Esophagus (tissue), 2 donors: ENCODE measurements around the gene ECSIT. TPM values are rescaled to one million over a fixed set of nuclear protein-coding genes. Genes with fewer than 3 reads are reported as not detected.
A peak's percentile ranks its signal among the peaks of the same experiment; 100 is the strongest.

Experiments
- H3K27ac ChIP-seq, 2 donors: one replicate each; pipeline ENCODE4 v1.5.1; 2013; ENCODE audit warnings: low read depth in 2 of 2, mild to moderate bottlenecking in 2 of 2, inconsistent platforms in 1 of 2, low read length in 1 of 2, moderate library complexity in 1 of 2
- H3K27me3 ChIP-seq, 2 donors: one replicate each; pipeline ENCODE4 v1.6.1; 2013; ENCODE audit warnings: low read length in 2 of 2, control low read depth in 1 of 2, mild to moderate bottlenecking in 1 of 2; ENCODE audit not compliant: insufficient read depth in 2 of 2, control insufficient read depth in 1 of 2
- H3K36me3 ChIP-seq, 2 donors: one replicate each; pipeline ENCODE4 v1.6.1; 2013; ENCODE audit warnings: low read length in 1 of 2; ENCODE audit not compliant: control insufficient read depth in 2 of 2, insufficient read depth in 2 of 2
- H3K4me1 ChIP-seq, 2 donors: one replicate each; pipeline ENCODE4 v1.6.1; 2013; ENCODE audit warnings: low read length in 1 of 2; ENCODE audit not compliant: control insufficient read depth in 2 of 2, insufficient read depth in 2 of 2
- H3K4me3 ChIP-seq, 2 donors: one replicate each; pipeline ENCODE4 v1.5.1; 2013; ENCODE audit warnings: low read length in 2 of 2, mild to moderate bottlenecking in 2 of 2, low read depth in 1 of 2, moderate library complexity in 1 of 2
- H3K9me3 ChIP-seq, 2 donors: one replicate each; pipeline ENCODE4 v1.6.1; 2013; ENCODE audit warnings: mild to moderate bottlenecking in 2 of 2, low read depth in 1 of 2, low read length in 1 of 2, moderate library complexity in 1 of 2; ENCODE audit not compliant: control insufficient read depth in 2 of 2, insufficient read depth in 1 of 2
- WGBS, 2 donors: extraction: QIAGEN DNeasy Blood & Tissue Kit; methylation state at CpG; one replicate each; pipeline ENCODE4 v1.1.7; 2013; 5-methylcytosine and 5-hydroxymethylcytosine counted together
- polyA plus RNA-seq, 2 donors: library from polyadenylated mRNA; stranded (reverse); fragments of 200-250 nt; gene quantifications; one replicate each; pipeline ENCODE4 v1.2.3, GENCODE V29; 2013
- donor health status: healthy with polysubstance abuse.
- donor health status: Bipolar disorder and iron deficiency.

ECSIT gene
- polyA plus RNA-seq, 2 donors: 36.3 to 41.2 TPM

DNA sequence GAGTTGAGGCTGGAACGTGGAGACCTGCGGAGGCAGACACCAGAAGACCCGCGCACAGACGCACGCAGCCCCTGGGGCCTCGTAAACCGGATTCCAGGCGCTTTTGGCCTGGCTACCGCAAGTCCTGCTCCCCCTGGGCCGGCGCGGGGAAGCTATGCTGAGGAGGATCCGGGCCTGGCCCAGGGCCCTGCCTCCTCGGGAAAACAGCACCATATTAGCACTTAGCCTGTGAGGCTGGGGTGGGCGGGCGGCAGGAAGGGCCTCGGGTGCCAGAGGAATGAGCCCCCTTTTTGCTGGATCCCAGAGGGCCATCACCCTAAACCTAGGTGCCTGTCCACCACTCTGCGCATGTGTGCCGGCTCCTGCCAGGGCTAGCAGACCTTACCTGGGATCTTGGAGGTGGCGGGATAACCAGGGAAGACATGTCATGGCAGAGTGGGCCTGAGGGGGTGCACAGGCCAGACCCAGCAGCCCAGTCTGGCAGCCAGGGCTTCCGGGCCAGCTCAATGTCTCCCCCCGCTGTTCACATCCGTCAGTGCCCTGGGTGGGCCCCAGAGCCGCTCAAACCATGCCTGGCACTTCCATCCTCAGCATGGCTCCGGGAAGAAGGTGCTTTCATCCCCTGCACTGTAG lies 22.8 kb upstream of the ECSIT start:
- H3K9me3 ChIP-seq: no peaks in the 10 kb centered on the region
- H3K36me3 ChIP-seq: peaks cover 11 to 37% of the 10 kb centered on the region in 2 donors
- H3K27ac ChIP-seq: peak overlapping the region; percentile 57 to 62
- 77 to 85% methylated on average over 26 of the region's 26 CpGs for WGBS, 2 donors
- no peak overlapping the region for H3K4me3 ChIP-seq
- no peaks in the 10 kb centered on the region for H3K4me1 ChIP-seq
- no peaks in the 10 kb centered on the region for H3K27me3 ChIP-seq

DNA sequence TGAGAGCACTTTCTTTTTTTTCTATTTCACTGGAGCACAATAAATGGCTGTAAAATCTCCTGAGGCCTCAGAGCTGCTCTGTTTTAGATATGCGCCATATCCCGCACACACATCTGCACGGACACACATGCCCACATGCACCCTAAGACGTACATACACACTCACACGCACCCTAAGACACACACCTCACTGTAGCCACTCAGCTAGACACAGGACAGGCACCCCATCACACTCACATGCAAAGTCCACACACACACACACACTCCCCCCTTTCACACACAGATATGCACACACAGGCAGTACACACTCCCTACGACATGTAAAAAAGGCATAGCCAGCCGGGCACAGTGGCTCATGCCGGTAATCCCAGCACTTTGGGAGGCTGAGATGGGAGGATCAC lies 21.3 kb upstream of the ECSIT start:
- Histone ChIP-seq H3K36me3 (peaks cover 5 to 29% of the 10 kb centered on the region in 2 donors), H3K4me1 (no peaks in the 10 kb centered on the region), H3K4me3 (no peak overlapping the region), H3K27me3 (no peaks in the 10 kb centered on the region), H3K9me3 (no peaks in the 10 kb centered on the region), H3K27ac (peak overlapping the region in 1 of 2 donors; percentile 14)
- WGBS, 2 donors: 84 to 88% methylated on average over 8 of the region's 8 CpGs

DNA sequence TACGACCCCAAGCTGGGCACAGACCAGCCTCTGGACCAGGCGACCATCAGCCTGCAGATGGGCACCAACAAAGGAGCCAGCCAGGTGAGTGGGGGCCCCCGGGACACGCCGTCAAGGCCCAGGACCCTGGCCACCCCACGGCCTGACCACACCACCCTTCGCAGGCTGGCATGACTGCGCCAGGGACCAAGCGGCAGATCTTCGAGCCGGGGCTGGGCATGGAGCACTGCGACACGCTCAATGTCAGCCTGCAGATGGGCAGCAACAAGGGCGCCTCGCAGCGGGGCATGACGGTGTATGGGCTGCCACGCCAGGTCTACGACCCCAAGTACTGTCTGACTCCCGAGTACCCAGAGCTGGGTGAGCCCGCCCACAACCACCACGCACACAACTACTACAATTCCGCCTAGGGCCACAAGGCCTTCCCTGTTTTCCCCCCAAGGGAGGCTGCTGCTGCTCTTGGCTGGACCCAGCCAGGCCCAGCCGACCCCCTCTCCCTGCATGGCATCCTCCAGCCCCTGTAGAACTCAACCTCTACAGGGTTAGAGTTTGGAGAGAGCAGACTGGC lies 20.5 kb upstream of the ECSIT start:
- Histone ChIP-seq H3K27ac (no peak overlapping the region), H3K4me3 (no peak overlapping the region), H3K9me3 (no peaks in the 10 kb centered on the region), H3K36me3 (peaks cover 5 to 28% of the 10 kb centered on the region in 2 donors), H3K27me3 (no peaks in the 10 kb centered on the region), H3K4me1 (no peaks in the 10 kb centered on the region)
- 90 to 91% methylated on average over 24 of the region's 24 CpGs for WGBS, 2 donors

DNA sequence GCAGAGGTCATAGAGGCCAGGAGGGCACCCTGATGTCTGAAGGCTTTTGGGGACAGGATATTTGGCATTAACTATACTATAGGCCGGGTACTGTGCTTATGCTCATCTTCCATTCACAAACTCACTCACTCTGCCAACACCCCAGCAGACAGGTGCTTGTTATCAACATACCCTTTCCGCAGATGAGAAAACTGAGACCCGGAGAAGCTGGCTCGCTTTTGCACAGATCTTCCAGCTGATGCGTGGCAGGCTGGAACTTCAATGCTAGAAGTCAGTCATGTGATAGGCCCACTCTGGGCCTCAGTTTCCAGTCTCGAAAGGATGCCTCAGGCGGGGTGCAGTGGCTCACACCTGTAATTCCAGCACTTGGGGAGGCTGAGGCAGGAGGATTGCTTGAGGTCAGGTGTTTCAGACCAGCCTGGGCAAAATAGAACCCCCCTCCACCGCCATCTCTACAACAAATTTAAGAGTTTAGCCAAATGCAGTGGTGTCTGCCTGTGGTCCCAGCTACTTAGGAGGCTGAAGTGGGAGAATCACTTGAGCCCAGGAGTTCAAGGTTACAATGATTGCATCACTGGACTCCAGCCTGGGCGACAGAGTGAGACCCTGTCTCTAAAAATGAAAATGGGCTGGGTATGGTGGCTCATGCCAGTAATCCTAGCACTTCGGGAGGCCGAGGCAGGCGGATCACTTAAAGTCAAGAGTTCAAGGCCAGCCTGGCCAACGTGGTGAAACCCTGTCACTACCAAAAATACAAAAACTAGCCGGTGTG lies 19.2 kb upstream of the ECSIT start:
- Histone ChIP-seq H3K9me3 (no peaks in the 10 kb centered on the region), H3K4me1 (no peaks in the 10 kb centered on the region), H3K4me3 (no peak overlapping the region), H3K27ac (no peak overlapping the region), H3K36me3 (peaks cover 0 to 15% of the 10 kb centered on the region in 2 donors), H3K27me3 (no peaks in the 10 kb centered on the region)
- WGBS, 2 donors: 88 to 90% methylated on average over 14 of the region's 14 CpGs

DNA sequence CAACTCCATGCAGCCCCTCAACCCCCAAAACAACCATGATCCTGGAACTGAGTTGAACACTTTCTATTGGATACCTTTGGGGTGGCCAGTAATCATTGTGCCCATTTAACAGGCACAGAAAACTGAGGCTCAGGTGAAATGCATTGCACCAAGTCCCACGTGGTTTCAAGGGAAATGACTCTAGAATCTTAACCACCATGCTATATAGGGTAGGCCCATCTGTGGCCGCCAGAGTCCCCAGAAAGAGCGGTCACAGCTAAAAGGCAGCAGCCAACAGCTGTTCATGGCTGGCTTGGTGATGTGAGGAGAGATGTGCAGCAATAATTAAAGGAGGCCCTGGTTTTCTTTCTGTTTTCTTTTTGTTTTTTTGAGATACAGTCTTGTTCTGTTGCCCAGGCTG lies 12.3 kb upstream of the ECSIT start:
- H3K9me3 ChIP-seq: no peaks in the 10 kb centered on the region
- H3K4me1 ChIP-seq: no peaks in the 10 kb centered on the region
- 59 to 66% methylated on average over 3 of the region's 3 CpGs for WGBS, 2 donors
- peak overlapping the region in 1 of 2 donors; percentile 50 for H3K27ac ChIP-seq
- H3K27me3 ChIP-seq: no peaks in the 10 kb centered on the region
- H3K36me3 ChIP-seq: no peaks in the 10 kb centered on the region
- H3K4me3 ChIP-seq: no peak overlapping the region

DNA sequence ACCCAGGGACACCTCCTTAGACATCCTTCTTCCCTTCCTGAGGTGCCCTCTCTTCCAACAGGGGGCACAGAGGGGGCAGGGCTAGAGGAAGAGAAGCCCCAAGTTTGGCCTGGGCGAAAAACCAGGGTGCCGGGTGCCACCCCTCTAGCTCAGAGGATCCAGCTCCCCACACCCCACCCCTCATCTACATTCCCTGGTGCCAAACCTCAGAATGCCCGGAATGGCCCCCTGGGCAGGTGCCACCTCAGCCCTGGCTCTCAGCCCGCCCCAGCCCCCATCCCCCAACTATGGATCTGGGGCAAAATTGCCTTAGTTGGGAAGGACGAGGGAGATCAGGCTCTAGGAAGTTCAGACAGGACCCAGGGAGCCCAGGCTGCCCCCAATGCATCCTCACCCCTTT lies 11.7 kb upstream of the ECSIT start:
- H3K27me3 ChIP-seq: no peaks in the 10 kb centered on the region
- H3K4me1 ChIP-seq: no peaks in the 10 kb centered on the region
- H3K9me3 ChIP-seq: no peaks in the 10 kb centered on the region
- no peaks in the 10 kb centered on the region for H3K36me3 ChIP-seq
- 49 to 64% methylated on average over 5 of the region's 5 CpGs for WGBS, 2 donors
- H3K27ac ChIP-seq: peak overlapping the region; percentile 69 to 82
- peak overlapping the region in 1 of 2 donors; percentile 34 for H3K4me3 ChIP-seq

DNA sequence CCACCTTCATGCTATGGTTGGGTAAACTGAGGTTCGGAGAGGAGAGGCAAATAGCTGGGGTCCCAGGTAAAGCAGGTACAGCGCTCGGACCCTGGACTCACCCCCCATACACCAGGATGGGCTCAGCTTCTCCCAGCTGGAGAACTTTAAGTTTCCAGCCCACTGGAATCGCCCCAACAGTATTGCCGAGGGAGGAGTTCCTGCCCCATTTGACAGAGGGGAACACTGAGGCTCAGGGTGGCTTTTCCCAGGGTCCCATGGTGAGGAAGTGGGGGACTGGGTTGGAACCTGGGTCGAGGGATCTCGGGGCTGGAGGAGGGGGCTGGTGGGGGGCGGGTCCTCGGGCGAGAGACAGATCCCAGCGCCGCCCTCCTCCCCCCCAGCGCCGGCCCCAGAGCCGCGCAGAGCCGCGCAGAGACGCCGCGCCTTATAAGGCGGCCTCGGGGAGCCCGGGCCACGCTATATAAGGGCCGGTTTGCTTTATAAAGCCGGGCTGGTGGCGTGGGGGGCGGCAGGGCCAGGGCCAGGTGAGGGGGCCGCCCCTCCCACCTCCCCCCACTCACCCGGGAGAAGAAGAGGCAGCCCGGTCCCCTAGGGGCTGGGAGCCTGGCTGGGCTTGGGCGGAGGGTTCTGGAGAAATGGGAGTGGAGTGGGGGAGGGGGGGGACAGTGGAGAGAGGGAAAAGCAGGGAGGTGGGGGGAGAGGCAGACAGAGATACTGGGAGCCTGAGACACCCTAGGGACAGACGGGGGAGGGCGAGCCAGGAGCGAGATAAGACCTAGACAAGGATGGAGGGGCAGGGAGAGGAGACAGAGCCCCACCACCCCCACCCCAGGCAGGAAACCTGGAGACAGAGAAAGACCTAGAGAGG lies 10.8 kb upstream of the ECSIT start:
- 13 to 17% methylated on average over 29 to 36 of the region's 36 CpGs for WGBS, 2 donors
- Histone ChIP-seq H3K27ac (peak overlapping the region; percentile 74 to 89), H3K36me3 (no peaks in the 10 kb centered on the region), H3K27me3 (no peaks in the 10 kb centered on the region), H3K4me3 (peak overlapping the region; percentile 34 to 41), H3K9me3 (no peaks in the 10 kb centered on the region), H3K4me1 (no peaks in the 10 kb centered on the region)

DNA sequence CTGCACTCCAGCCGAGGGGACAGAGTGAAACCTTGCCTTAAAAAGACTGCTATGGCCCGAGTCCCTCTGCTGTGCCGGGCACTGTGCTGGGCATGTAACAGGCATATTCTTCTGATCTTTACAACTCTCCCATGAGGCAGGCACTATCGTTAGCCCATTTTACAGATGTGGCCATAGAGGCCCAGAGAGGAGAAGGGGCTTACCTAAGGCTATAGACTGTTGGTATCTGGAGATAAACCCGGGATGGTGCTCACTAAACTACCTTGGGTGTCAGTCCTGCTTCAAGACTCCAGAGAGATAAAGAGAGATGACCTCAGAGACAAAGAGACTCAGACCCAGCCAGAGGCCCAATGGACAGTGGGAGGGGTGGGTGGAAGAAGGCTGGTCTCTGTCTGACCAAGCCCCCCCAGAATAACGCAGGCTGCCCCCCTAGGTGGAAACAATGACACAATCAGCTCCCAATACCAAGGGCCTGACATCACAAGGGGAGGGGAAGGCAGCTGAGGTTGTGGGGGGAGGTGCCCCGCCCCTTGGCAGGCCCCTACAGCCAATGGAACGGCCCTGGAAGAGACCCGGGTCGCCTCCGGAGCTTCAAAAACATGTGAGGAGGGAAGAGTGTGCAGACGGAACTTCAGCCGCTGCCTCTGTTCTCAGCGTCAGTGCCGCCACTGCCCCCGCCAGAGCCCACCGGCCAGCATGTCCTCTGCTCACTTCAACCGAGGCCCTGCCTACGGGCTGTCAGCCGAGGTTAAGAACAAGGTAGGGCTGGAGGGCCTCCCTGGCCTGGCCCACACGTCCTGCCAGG lies 9.5 kb upstream of the ECSIT start, which contains the start of gene CNN1:
Gene CNN1, plus strand, starts transcription at position 620 of the 805 bp plus-strand sequence. Its CDS starts 77 bp downstream, at position 697.
- Histone ChIP-seq H3K4me1 (no peaks in the 10 kb centered on the region), H3K9me3 (no peaks in the 10 kb centered on the region), H3K4me3 (peak within 1 kb of the TSS; percentile 34 to 41), H3K27me3 (no peaks in the 10 kb centered on the region), H3K36me3 (no peaks in the 10 kb centered on the region), H3K27ac (peak within 1 kb of the TSS; percentile 80 to 89)
- WGBS, 2 donors: 25% methylated on average over 20 to 21 of the region's 21 CpGs
